Measurements from ENCODE around the gene LXN.
"Not testable (repeated sequence)": the region's sequence is repeated elsewhere in the genome, so short reads cannot be mapped to it uniquely, and the experiment has no call there.

LXN gene

GRCh38 chr3:158701420-158702065 is 29.1 kb upstream of the LXN start:
- DNase-seq (ENCODE audit: low read depth, low spot score), result no peak
- CTCF ChIA-PET, result interaction anchor here (0.8 to 7.9 kb wide), 6 partner anchors 14 to 57 kb away, joined by 3 to 54 read pairs (median 4); partner anchors contain the start of gene GFM1
- TF ChIP-seq CTCF (IDR thresholded peaks at IDR 0.05; ENCODE audit: insufficient read depth, low read length, missing control alignments), result no peak
- no peak overlapping the region for H3K4me3 ChIP-seq (ENCODE audit: low read depth, low read length)
- POLR2A ChIA-PET, result interaction anchor here (0.7 to 1.0 kb wide), 3 partner anchors 8 to 21 kb away, joined by 3 to 4 read pairs (median 3); no protein-coding TSS in a partner anchor

- POLR2A ChIA-PET, result no interaction called here
- CTCF ChIA-PET, result interaction anchor here (1.2 to 7.9 kb wide), 7 partner anchors 11 to 56 kb away, joined by 3 to 54 read pairs (median 6); partner anchors contain the start of genes GFM1 and LXN
- H3K4me3 ChIP-seq (ENCODE audit: low read depth, low read length), result no peak overlapping the region
- no peak for TF ChIP-seq CTCF (IDR thresholded peaks at IDR 0.05; ENCODE audit: insufficient read depth, low read length, missing control alignments)
- DNase-seq (ENCODE audit: low read depth, low spot score), result no peak
These were observed 28.1 kb upstream of the LXN start for GRCh38 chr3:158700559-158700958.

GRCh38 chr3:158696618-158697017 is 24.2 kb upstream of the LXN start:
- ChIA-PET CTCF (interaction anchor here (1.0 to 1.6 kb wide), 4 partner anchors 9 to 94 kb away, joined by 3 to 6 read pairs (median 4); no protein-coding TSS in a partner anchor), POLR2A (interaction anchor here (0.6 kb wide), 1 partner anchor 95 kb away, joined by 3 read pairs; no protein-coding TSS in a partner anchor)
- DNase-seq (ENCODE audit: low read depth, low spot score), result no peak
- H3K4me3 ChIP-seq (ENCODE audit: low read depth, low read length), result no peak overlapping the region
- no peak for TF ChIP-seq CTCF (IDR thresholded peaks at IDR 0.05; ENCODE audit: insufficient read depth, low read length, missing control alignments)

GRCh38 chr3:158693866-158694456 is 21.5 kb upstream of the LXN start:
- CTCF ChIA-PET, result interaction anchor here (1.1 to 1.4 kb wide), 2 partner anchors 34 to 35 kb away, joined by 3 to 7 read pairs; no protein-coding TSS in a partner anchor
- DNase-seq (ENCODE audit: low read depth, low spot score); POLR2A ChIA-PET; H3K4me3 ChIP-seq (ENCODE audit: low read depth, low read length): not testable (repeated sequence)

- ChIA-PET CTCF (interaction anchor here (0.7 to 2.8 kb wide), 4 partner anchors 19 to 106 kb away, joined by 3 to 15 read pairs (median 6); no protein-coding TSS in a partner anchor), POLR2A (no interaction called here)
- no peak for TF ChIP-seq CTCF (IDR thresholded peaks at IDR 0.05; ENCODE audit: insufficient read depth, low read length, missing control alignments)
These were observed 12.7 kb upstream of the LXN start for GRCh38 chr3:158685159-158685558.

GRCh38 chr3:158683230-158683962 is 10.9 kb upstream of the LXN start:
- no peak for TF ChIP-seq CTCF (IDR thresholded peaks at IDR 0.05; ENCODE audit: insufficient read depth, low read length, missing control alignments)
- ChIA-PET POLR2A (interaction anchor here (0.9 to 1.6 kb wide), 3 partner anchors 18 to 26 kb away, joined by 3 to 5 read pairs (median 3); no protein-coding TSS in a partner anchor), CTCF (interaction anchor here (0.9 to 2.8 kb wide), 8 partner anchors 9 to 108 kb away, joined by 3 to 15 read pairs (median 6); partner anchors contain the start of gene LXN)
- peak; percentile 76 for DNase-seq (ENCODE audit: low read depth, low spot score)
- no peak overlapping the region for H3K4me3 ChIP-seq (ENCODE audit: low read depth, low read length)

More at GRCh38 chr3:158685159-158685558, 12.7 kb upstream of the LXN start:
- H3K4me3 ChIP-seq (ENCODE audit: low read depth, low read length), result no peak overlapping the region
- no peak for DNase-seq (ENCODE audit: low read depth, low spot score)

Measured in AG04449 (cell line).